ENCODE measurements around the gene KRTAP4-7. TPM values are rescaled to one million over a fixed set of nuclear protein-coding genes. Genes with fewer than 3 reads are reported as not detected.
"Not testable (repeated sequence)": the region's sequence is repeated elsewhere in the genome, so short reads cannot be mapped to it uniquely, and the experiment has no call there.

The KRTAP4-7 gene
- total RNA-seq: not detected

DNA sequence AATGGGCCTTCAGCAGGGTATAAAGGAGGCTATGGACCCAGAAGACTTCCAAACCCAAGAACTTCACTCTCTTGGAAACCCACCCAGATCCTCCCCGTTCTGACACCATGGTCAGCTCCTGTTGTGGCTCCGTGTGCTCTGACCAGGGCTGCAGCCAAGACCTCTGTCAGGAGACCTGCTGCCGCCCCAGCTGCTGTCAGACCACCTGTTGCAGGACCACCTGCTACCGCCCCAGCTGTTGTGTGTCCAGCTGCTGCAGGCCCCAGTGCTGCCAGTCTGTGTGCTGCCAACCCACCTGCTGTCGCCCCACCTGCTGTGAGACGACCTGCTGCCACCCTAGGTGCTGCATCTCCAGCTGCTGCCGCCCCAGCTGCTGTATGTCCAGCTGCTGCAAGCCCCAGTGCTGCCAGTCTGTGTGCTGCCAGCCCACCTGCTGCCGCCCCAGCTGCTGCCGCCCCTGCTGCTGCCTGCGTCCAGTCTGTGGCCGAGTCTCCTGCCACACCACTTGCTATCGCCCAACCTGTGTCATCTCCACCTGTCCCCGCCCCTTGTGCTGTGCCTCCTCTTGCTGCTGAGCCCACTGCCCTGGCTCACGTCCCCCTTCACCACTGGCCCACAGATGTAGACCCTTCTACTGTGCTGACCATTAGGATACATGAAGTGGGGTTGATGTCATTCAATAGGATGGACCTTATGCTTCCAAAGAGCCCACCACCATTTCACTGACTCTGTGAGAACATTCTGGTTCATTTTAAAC, at the start of gene KRTAP4-7:
TSS of gene KRTAP4-7 (plus strand) at position 51 of the 757 bp plus-strand sequence. CDS start at position 108, 57 bp downstream.
- FAIRE-seq; DNase-seq (ENCODE audit: low spot score in 2 of 2): not testable (repeated sequence)

DNA sequence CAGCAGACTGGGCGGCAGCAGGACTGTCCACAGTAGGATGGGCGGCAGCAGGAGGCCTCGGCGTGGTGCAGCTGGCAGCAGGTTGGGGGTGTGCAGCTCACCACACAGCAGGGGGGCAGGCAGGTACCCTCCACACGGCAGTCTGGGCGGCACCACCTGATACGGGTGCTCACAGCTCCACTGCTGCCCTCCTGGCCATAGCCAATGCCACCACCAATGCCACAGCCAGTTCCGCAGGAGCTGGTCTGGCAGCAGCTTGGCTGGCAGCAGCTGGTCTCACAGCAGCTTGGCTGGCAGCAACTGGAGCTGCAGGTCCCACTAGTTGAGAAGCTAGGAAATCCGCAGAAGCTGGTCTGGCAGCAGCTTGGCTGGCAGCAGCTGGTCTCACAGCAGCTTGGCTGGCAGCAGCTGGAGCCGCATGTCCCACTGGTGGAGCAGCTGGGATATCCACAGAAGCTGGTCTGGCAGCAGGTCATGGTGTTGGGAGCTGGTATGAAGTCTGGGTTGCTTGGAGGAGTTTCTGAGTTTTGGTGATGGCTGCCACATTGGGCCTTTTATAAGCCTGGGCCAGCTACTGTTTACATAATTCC, 49.5 kb upstream of the KRTAP4-7 start, which contains the start of gene KRTAP1-3:
TSS of gene KRTAP1-3 (minus strand) at position 529 of the 590 bp plus-strand sequence. CDS start at position 476, 53 bp downstream.
- not testable (repeated sequence) for FAIRE-seq; DNase-seq (ENCODE audit: low spot score in 2 of 2)

- FAIRE-seq (no peak), DNase-seq (ENCODE audit: low spot score in 2 of 2) (no peak)
Measured at GRCh38 chr17:41037853-41038350, 46.0 kb upstream of the KRTAP4-7 start.

GRCh38 chr17:41040783-41041571, 43.0 kb upstream of the KRTAP4-7 start, which contains the start of gene KRTAP1-1:
TSS of gene KRTAP1-1 (minus strand) at chr17:41041450. CDS start at chr17:41041397, 53 bp downstream.
- FAIRE-seq; DNase-seq (ENCODE audit: low spot score in 2 of 2): not testable (repeated sequence)

GRCh38 chr17:41042953-41043352, 41.0 kb upstream of the KRTAP4-7 start:
- DNase-seq (ENCODE audit: low spot score in 2 of 2): no peak
- no peak for FAIRE-seq

- DNase-seq (ENCODE audit: low spot score in 2 of 2); FAIRE-seq: not testable (repeated sequence)
Measured at GRCh38 chr17:41046735-41047465, 37.0 kb upstream of the KRTAP4-7 start, which contains the start of gene KRTAP2-1. TSS of gene KRTAP2-1 (minus strand) at chr17:41047316. CDS start at chr17:41047267, 49 bp downstream.

- DNase-seq (ENCODE audit: low spot score in 2 of 2) (no peak), FAIRE-seq (no peak)
Measured at GRCh38 chr17:41048441-41048840, 35.5 kb upstream of the KRTAP4-7 start.

DNA sequence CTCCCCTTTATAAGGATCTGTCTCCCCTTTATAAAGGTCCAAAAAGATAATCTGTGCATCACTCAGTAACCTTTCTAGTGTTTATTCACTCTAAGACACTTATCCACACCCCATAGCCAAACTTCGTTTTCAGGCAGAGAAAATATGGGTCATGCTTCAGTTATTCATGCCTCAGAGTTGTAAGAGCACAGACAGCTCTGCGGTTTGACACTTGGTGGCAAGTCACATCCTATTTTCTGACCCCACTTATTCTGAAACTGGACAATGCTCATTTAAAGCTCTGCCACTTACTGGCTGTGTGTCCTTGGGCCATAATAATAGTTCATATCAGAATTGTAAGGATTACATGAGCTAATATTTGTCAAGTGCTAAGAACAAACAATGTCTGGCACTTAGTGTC, 34.8 kb upstream of the KRTAP4-7 start:
- DNase-seq (ENCODE audit: low spot score in 2 of 2) (no peak), FAIRE-seq (no peak)

DNA sequence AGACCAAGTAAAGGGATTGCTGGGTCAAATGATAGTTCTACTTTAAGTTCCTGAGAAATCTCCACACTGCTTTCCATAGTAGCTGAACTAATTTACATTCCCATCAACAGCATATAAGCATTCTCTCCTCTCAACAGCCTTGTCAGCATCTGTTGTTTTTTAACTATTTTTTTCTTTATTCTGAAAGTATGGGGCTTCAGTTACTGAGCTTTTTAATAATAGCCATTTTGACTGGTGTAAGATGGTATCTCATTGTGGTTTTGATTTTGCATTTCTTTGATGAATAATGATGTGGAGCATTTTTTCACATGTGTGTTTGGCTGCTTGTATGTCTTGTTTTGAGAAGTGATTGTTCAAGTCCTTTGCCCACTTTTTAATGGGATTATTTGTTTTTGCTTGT, 31.4 kb upstream of the KRTAP4-7 start:
- no peak for FAIRE-seq
- DNase-seq (ENCODE audit: low spot score in 2 of 2): no peak

DNA sequence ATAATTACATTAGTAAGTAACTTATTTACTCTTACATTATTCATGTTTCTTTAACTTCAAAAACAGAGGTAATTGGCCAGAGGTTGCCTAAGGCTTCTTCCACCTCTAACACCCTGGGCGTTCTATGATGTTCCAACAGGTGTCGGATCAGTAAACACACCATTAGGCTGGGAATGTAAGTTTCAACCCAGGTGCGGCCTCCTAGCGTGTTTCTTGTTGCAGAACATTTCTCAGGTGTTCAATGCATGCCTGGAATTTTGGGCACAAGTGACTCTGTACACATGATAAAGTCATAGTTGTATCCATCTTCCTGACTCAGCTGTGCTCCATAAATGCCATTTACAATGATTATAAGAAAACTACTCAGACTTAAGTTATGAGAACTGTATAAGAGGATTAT, 29.9 kb upstream of the KRTAP4-7 start:
- DNase-seq (ENCODE audit: low spot score in 2 of 2): no peak
- no peak for FAIRE-seq

DNA sequence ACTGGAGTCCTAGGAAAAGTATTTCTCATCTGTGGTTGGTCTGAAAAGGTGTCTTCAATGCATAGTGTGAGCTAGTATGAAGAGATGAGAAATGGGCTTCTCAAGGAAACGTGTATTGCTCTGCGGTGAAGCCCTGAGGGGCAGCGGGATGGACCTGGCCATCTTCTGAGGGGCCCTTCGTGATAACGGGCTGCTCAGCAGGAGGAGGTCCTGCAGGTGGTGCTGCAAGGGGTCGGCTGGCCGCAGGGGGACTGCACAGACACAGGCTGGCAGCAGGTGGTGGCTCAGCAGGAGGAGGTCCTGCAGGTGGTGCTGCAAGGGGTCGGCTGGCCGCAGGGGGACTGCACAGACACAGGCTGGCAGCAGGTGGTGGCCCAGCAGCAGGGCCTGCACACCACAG, 29.4 kb upstream of the KRTAP4-7 start:
- DNase-seq (ENCODE audit: low spot score in 2 of 2); FAIRE-seq: not testable (repeated sequence)

GRCh38 chr17:41055130-41055529, 28.8 kb upstream of the KRTAP4-7 start, which contains the start of gene KRTAP2-2:
TSS of gene KRTAP2-2 (minus strand) at chr17:41055230. CDS start at chr17:41055211, 19 bp downstream.
- not testable (repeated sequence) for FAIRE-seq

GRCh38 chr17:41057547-41057946, 26.4 kb upstream of the KRTAP4-7 start:
- FAIRE-seq (no peak), DNase-seq (ENCODE audit: low spot score in 2 of 2) (no peak)

More at GRCh38 chr17:41055130-41055529, 28.8 kb upstream of the KRTAP4-7 start, which contains the start of gene KRTAP2-2:
- not testable (repeated sequence) for DNase-seq (ENCODE audit: low spot score in 2 of 2)

DNA sequence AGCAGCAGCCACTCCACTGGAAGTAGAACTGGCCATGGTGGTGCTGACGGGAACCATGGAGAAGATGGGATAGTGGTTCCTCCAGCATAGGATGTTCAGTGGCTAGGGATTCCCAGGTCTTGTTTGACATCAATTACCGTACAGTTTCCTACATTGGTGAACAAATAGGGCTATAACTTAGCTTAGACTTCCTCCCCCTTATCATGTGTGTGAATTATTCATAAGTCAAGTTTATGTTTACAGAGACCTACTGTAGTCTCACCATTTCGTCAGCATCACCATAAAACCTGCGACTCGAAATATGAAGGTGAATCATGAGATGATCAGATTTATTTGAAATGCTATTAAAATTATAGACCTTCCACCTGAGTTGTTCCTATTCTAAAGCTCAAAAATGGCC, 25.2 kb upstream of the KRTAP4-7 start:
- no peak for FAIRE-seq

GRCh38 chr17:41059276-41060051, 24.5 kb upstream of the KRTAP4-7 start:
- not testable (repeated sequence) for FAIRE-seq; DNase-seq (ENCODE audit: low spot score in 2 of 2)

More for the DNA sequence above, 25.2 kb upstream of the KRTAP4-7 start:
- no peak for DNase-seq (ENCODE audit: low spot score in 2 of 2)

GRCh38 chr17:41060052-41060604, 23.8 kb upstream of the KRTAP4-7 start, which contains the start of gene KRTAP2-3:
TSS of gene KRTAP2-3 (minus strand) at chr17:41060114. CDS start at chr17:41060050, 64 bp downstream.
- DNase-seq (ENCODE audit: low spot score in 2 of 2): no peak
- no peak for FAIRE-seq

- FAIRE-seq: no peak
- no peak for DNase-seq (ENCODE audit: low spot score in 2 of 2)
Measured at GRCh38 chr17:41061964-41062363, 22.0 kb upstream of the KRTAP4-7 start.

DNA sequence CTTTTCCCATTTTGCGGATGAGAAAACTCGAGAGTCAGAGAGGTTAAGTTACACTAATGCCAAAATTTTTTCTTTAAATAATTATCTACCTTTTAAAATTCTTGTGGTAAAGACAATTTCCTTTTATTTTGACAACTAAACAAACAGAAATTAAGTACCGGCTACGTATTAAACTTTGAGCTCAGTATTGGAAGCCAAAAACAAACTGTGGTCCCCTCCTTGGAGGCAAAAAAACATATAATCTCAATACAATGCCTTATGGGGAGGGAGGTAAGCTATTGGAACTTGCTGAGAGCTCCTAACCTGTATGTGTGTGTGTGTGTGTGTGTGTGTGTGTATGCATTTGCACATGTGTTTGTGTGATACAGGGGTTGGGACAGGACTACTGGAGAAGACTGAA, 20.5 kb upstream of the KRTAP4-7 start:
- no peak for FAIRE-seq
- no peak for DNase-seq (ENCODE audit: low spot score in 2 of 2)
